HFF-Myc (cell line): Measurements from ENCODE around the gene ZKSCAN7.

Experiments
- DNase-seq: peaks from one replicate; pipeline ENCODE4 v3.0.0-alpha.2; 2011; ENCODE audit warnings: low read depth; ENCODE audit errors: extremely low read depth
- H3K4me3 ChIP-seq: replicated peaks from 2 replicates; pipeline ENCODE4 v1.5.1; 2011; ENCODE audit warnings: low read depth, mild to moderate bottlenecking, control low read depth, low read length
- TF ChIP-seq, protein P1 (sequence below): IDR thresholded peaks from 2 replicates; pipeline ENCODE4 v1.5.1; 2012; ENCODE audit warnings: mild to moderate bottlenecking, low read depth, low read length, control low read depth; ENCODE audit errors: missing control alignments

ZKSCAN7 gene

DNA sequence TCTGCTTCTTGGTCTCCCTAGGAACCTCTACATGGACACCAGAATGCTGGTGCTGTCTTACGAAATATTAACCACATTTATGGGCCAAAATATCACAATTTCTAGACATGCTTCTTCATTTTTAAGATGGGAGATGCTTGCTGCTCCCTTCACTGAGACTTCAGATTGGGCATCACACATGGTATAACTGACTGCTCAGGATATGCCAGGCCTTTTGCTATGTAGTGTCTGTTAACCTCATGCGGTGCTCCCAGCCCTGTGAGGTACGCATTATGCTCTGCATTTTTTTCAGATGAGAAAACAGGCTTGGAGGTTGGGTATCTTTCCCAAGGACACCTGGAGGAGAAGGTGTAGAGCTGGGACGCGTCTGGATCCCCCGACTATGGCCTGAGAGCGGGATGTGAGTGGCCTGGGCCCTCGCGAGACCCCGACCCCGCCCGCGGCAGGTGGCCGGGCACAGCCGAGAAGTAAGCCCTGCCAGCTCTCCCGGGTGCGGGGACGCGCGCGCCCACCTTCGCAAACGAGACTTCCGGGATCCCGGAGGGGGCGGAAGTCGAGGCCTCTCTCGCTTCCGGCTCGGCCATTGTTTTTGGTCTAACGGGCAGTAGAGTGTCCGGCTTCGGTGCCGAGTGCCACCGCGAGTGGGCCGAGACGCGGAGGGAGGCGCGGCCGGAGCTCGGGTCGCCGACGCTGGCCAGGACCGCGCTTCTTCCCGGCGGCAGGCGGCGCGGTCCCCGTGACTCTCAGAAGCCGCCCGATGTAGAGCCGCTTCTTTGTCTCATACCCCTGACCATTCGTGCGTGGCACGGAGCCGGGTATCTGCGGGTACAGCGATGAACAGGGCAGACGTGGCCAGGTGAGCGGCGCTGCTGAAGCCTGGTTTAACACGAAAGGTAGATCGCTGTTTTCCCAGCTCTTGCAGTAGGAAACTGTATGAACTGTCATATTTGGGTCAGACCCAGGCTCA lies at the start of gene ZKSCAN7:
Gene ZKSCAN7, plus strand, starts transcription at position 568 of the 967 bp plus-strand sequence. CDS start 1,855 bp downstream, outside the sequence.
- DNase-seq = no peak
- H3K4me3 ChIP-seq = peak within 1 kb of the TSS; percentile 80
- TF ChIP-seq, protein P1, sequence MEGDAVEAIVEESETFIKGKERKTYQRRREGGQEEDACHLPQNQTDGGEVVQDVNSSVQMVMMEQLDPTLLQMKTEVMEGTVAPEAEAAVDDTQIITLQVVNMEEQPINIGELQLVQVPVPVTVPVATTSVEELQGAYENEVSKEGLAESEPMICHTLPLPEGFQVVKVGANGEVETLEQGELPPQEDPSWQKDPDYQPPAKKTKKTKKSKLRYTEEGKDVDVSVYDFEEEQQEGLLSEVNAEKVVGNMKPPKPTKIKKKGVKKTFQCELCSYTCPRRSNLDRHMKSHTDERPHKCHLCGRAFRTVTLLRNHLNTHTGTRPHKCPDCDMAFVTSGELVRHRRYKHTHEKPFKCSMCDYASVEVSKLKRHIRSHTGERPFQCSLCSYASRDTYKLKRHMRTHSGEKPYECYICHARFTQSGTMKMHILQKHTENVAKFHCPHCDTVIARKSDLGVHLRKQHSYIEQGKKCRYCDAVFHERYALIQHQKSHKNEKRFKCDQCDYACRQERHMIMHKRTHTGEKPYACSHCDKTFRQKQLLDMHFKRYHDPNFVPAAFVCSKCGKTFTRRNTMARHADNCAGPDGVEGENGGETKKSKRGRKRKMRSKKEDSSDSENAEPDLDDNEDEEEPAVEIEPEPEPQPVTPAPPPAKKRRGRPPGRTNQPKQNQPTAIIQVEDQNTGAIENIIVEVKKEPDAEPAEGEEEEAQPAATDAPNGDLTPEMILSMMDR = no peak

DNA sequence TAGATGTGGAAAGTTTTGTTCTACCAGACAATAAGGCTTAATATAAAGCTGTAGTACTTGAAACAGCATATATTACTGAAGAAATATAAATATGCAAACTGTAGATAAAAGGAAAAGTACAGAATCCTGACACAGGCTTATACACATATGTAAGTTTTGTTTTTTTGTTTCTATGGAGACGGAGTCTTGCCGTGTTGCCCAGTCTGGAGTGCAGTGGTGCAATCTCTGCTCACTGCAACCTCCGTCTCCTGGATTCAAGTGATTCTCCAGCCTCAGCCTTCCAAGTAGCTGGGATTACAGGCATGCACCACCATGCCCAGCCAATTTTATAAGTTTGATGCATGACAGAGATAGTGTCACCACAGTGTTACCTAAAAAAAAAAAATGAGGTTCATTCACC lies 48.4 kb upstream of the ZKSCAN7 start:
- H3K4me3 ChIP-seq = no peak overlapping the region
- TF ChIP-seq, protein P1 = no peak
- DNase-seq = no peak

DNA sequence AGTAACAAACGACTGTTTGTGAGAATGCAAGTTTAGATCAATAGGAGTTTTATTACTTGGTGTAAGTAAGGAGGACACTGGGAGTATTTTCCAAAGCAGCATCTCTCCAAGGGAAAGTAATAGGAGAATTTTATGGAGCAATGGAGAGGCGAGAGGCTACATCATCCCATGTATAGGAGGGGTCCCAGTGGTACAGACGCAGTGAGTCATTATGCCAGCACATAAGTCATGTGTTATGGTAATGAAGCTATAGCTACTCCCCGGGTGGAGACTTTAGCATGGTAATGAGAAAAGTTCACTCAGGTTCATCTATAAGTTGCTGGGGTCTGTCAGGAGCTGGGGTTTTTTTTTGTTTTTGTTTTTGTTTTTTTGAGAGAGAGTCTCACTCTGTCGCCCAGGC lies 48.0 kb upstream of the ZKSCAN7 start:
- DNase-seq = no peak
- no peak overlapping the region for H3K4me3 ChIP-seq
- TF ChIP-seq, protein P1 = no peak

DNA sequence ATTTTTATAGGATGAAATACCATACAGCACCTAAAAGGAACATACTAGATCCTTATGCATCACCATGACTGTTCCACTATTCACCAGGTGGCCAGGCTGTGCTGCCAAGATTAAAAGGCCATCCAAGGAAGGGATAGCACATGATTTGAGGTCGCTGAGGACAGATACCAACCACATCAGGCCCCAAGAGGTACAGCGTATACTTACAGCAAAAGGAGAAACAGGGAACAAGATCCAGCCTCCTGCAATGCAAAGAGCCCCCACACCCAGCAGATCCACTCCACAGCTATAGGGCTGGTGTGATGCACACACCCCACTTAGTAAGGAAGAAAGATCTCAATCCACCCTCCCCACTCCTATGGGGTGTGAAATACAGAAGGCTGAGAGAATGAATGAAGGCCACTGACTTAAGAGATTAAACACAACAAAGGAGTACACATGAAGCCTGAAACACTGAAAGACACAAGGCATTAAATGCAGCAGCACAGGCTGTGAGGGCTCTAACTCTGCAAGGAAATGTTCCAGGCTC lies 45.5 kb upstream of the ZKSCAN7 start:
- TF ChIP-seq, protein P1 = no peak
- H3K4me3 ChIP-seq = peak overlapping the region; percentile 76
- DNase-seq = no peak

DNA sequence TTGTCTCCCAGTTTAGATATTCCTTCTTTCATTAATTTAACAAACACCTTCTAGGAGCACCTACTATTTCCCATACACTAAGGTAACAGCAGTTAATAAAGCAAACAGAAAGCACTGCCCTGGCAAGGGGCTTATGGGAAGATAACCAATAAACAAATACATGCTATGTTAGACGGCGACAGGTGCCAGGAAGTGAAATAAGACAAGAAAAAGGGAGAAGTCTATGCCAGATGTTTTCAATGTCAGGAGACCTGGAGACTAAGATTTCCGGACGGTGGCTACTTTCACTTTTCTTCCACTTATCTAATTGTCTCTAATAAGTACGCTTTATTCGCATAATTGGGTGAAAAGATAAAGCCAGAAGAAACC lies 45.0 kb upstream of the ZKSCAN7 start:
- TF ChIP-seq, protein P1 = no peak
- peak; percentile 5 for DNase-seq
- H3K4me3 ChIP-seq = peak overlapping the region; percentile 76

DNA sequence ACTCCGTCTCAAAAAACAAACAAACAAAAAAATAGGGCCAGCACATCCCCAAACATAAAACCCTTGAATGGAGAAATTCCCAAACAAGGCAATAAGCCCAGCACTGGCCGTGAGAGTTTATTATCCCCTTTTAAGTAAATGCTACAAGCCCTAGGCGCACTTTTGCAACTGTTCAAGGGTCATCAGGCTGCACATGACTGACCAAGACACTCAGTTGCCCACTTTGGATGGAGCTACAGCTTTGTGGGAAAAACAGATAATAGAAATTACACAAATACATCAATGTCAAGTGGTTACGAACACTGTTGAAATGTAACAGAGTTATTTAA lies 43.8 kb upstream of the ZKSCAN7 start:
- TF ChIP-seq, protein P1 = no peak
- H3K4me3 ChIP-seq = peak overlapping the region; percentile 76
- no peak for DNase-seq
